T follicular helper cell (primary cell): ENCODE results near the gene HPS1.

Source experiments
- DNase-seq: peaks from one replicate; pipeline ENCODE4 v3.0.0-alpha.2; 2020; ENCODE audit warnings: low read depth

Gene HPS1

DNA sequence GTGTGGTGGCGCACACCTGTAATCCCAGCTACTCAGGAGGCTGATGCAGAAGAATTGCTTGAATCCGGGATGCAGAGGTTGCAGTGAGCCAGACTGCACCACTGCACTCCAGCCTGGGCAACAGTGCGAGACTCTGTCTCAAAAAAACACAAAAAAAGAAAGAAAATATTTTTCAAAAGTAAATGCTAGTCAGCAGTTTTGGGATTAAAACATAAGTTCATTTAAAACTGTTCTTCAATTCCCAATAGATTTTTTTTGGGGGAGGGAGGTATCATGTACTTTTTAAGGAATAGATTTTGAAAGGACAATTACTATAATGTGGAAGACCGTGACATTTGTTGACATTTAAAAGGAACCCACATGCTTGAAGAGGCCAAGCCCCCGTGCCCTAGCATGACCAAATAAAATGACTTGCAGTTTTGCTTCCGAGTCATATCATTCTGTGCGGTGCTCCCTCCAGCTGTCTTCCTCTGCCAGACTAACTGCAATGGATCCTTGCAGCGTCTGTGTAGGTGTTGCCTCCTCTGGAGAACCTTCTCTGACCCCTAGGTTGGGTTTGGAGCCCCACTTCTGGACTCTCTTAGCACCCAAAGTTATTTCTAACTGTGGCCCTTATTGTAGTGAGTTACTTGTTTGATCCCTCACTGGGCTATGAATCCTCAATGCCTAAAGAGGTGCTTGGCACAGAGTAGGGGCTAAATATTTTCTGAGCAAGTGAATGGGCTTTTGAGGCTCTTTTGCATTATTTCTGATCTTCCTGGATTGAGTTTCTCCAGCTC lies 17.4 kb upstream of the HPS1 start:
- DNase-seq, result no peak

DNA sequence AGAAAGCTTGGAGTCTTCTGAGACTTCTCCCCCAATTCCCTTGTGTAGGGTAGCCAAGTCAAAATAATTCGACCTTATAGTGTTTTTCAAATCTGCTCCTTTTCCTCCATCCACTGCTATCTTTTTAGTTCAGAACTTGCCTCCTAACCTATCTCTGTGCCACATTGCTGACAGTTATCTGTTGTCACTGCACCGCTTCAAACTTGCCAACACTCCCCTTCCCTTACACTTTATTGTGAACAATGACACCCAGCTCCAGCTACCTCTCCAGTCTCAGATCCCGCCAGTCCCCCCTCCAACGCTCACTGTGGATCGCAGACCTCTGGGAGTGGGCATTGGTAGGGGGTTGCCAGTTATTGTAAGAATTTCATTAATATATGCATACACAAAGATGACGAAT lies 16.3 kb upstream of the HPS1 start:
- no peak for DNase-seq

DNA sequence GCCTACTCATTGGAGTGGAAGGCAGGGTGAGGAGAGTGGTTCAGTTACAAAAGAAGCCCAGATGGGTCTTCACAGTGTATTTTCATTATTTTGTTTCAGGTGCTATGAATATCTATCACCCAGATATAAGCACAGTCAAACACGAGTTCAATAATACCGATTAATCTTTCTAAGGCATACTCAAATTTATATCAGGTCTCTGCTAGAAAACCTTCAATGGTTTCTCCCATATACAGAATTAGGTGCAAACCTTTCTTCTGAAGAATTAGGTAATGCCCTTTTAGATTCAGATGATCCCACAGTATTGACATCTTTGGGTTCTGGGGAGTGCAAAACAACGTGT lies 14.7 kb upstream of the HPS1 start:
- DNase-seq, result no peak

DNA sequence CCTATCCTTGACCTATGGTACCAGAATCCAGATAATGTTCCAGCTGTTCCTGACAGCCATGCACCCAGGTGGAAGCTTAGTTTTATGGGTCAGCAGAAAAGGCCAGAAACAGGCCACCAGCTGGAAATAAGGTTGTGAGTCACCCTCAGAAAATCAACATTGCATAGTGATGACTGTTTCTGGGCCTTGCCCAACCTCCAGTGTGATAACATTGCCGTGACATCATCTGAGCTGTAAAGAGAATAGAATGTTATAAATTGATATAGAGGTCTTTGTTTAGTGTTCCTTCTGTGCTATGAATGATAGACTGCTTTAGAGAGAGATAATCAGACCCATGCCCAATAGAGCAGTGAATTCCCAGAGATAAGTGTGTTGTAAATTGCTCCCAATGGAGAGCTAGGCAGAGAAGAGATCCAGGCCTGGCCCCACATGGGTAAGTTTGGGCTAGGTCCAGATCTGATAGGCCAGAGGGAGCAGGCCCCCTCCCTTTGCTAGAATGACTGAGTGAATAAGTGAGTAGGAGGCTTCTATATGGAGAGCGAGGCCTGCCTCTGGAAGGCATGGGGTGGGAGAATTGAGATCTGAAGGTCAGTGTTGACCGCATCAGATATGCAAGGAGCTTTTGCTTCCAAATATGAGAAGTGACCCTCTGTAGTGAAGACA lies 14.2 kb upstream of the HPS1 start:
- DNase-seq, result no peak

DNA sequence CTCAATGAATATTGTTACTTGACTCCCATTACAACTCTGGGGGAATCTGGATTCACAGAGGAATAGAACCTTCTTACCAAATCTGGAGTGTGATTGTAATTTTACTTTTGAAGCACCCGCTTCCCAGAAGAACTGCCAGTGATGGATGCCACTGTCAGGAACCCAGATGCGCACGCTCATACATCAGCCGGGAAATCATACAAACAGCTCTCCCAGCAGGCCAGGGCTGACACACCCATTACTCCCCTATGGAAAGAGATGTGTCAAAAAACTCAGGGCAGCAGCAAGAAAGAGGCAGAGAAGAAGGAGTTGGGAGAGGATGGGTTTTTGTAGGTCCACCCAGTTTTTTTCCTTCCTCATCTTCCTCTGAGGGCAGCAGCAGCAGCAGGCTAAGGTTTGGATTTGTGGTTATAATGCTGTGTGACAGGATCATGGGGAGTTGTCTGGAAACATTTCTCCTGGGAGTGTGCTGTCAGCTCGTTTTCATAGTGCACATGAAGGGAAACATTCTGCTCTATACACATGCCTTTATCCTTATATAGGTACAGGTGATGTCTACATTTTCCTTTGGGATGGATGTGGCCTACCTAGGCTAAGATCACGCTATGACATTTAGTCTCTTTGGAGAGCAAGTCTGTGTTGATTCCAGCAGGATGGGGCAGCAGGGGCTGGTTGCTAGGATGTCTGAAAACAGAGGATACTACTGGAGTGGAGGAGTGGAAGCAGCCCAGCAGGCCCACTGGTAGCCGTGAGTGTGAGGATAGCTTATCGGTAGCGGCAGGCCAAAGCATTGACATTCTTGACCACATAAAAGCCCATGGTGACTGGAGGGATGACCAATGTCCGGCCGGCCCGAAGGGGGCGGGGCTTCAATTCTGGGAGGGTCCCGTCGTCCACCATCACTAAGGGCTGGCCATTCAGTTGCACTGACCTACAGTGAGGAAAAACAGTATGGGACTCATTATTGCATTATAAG lies 12.4 kb upstream of the HPS1 start:
- no peak for DNase-seq

DNA sequence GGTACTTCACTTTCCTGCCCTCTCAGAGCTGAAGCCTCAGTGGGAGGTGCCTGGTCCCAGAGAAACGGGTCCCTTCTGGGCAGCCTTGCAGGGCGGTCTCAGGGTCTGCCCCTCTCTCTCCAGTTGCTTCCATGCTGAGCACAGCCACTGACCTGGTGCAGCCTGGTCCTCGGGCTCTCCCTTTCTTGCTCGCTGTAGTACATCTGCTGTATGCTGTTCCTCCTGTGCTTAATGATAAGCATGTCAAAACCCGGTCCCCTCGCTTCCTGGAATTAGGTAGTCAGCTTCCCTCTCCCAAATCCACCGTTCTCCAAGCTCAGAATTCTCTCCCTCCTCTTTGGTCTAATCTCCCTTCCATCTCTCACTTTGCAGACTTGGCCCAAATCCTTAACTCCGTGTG lies 11.0 kb upstream of the HPS1 start:
- no peak for DNase-seq

DNA sequence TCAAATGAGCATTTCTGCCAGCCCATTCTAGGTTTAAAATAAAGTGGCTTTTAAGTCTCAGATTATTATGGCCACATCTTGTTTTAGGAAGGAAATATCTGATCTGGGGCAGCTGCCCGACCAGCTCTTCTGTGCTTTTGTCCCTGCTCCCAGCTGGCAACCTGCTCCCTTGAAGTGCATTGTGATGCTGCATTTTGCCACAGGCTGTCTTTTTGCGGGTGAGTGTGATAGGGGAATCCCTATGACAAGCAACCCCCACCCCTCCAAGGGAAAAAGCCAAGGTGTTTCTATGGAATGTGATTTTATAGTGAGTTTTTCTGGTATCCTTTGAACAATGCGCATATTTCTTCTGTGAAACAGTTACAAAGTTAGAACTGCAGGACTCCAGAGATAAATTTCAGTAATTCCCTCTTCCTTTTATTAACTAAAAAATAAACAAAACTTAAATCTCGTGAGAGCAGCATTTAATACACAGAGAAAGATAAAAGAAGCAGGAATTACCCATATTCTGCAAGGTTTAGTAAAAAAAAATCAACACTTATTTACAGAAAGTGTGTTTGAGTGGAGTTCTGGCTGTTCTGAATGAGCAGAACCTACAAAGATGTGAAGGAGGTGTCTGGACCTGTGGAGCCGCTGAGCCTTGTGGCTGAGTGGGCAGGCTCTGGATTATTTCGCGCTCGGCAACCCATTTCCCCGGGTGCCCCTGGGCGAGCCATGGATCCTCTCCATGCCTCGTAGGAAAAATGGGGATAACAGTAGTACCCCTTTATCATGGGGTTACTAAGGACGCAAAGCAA lies 10.1 kb upstream of the HPS1 start:
- DNase-seq, result no peak

DNA sequence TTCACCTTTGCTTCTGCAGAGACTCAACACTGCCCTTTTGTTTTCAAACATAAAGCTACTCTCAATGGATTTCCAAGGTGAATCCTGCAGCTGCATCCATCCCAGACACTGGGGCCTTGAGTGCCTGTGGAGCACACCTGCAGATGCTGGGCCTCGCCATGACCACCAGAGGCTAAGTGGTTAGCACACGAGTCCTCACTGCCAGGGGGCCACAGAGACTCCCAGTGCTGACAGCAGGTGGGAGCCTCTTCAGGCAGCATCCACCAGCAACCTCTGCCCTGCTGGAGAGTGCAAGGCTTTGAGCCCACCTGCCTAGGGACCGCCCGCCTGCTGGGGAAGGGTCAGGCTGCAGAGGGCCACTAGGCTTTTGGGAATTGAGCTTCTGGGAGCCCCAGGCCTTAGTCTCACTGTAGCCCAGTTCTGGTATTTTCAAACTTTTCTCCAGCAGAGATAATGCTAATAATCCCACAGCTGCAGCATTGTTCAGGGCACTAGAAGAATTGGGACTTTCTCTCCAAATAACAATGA lies 9.4 kb upstream of the HPS1 start:
- DNase-seq, result no peak

DNA sequence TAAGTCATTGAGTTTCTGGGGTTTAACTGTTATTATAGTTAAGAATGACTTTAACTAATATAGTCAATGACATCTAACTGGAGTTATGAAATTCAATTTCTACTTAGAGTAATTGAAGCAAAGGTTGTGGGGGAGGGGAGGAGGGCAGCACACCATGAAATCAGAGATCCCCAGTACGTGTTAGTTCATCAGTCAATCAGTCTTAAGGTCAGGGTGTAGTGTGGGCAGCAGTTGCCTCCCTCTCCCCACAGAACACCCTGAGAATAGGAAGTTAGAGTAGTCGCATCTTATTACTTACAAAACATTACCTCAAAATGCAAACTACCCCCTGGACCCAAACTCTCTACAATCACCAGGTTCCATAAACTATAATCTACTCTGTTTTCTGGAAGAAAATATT lies 7.0 kb upstream of the HPS1 start:
- DNase-seq, result no peak

DNA sequence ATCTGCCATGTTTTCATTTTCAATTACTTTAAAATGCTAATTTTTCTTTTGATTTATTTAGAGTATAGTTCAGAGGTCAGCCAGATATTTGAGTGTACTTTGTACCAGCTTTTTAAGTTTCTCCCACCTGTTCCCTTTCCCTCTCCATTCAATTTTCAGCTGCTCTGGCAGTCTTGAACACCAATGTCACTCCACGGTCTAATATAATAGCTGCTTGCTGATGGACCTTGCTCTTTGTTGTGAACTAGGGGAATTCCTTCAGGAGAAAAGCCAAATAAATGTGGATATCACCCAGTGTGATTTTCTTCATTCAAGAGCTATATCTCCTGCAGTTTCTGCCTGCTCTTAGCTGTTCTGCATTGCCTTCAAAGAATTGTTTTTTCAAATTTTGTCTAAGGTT lies 3.9 kb upstream of the HPS1 start:
- no peak for DNase-seq

DNA sequence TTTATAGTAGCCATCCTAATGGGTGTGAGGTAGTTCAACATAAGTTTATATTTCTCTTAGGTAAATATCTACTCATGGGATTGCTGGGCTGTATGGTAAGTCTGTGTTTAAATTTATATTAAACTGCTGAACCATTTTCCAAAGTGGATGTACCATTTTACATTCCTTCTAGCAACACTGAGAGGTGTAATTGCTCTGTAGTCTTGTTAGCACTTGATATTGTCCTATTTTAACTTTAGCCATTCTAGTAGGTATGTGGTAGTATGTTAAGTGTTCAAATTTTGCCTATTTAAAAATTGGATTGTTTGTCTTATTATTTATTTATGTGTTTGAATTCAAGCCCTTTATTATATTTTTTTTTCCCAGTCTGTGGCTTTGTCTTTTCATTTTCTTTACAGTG lies 2.6 kb upstream of the HPS1 start:
- no peak for DNase-seq

DNA sequence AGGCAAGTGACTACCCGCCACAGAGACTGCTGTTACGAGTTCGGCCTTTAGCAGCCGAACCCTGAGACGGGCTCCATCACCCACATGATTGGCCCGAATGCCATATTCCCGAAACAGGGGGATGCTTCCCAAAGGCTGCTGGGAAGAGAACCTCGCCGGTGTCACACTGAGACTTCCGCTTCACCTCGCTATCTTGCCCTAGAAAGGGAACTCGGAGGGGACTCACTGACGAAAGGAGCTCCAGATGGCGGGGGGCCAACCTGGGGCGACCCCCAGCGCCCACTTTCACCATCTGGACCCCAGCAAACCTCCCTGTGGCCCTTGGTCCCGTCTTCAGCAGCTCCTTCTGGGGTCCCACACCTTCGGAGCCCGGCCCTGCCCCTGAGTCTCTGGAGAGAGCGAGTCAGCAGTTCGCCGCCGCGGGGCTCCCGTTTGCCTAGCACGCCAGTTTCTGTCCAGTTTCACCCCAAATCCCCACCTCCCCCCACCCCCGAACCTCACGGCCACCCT lies 529 bp downstream of the HPS1 start:
- DNase-seq, result no peak

DNA sequence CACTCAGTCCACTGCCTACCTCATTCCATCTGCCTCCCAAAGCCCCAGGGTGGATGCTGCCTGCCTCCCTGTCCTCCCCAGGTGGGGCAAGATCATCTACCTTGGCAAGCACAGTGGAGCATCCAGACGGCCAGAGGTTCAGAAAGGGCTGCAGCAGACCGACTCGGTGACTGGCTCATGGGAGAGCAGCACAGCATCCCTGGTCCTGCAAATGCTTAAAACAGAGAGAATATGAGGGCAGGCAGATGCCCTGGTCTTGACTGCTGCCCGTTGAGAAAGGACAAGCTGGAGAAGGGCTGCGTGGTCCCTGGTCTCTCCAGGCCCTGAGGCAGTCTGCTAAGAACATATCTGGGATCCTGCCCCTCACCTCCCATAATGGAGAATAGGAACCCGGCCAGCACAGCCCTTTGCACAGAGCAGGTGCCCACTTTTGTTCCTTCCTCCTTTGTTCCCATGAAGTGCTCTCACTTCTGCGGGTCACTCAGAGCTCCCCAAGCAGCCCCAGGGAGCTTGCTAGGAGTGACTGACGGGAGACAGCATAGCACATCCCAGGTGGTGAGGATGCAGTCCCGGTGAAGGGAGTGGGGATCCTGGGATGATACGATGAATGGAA lies 1.4 kb downstream of the HPS1 start:
- DNase-seq, result no peak

DNA sequence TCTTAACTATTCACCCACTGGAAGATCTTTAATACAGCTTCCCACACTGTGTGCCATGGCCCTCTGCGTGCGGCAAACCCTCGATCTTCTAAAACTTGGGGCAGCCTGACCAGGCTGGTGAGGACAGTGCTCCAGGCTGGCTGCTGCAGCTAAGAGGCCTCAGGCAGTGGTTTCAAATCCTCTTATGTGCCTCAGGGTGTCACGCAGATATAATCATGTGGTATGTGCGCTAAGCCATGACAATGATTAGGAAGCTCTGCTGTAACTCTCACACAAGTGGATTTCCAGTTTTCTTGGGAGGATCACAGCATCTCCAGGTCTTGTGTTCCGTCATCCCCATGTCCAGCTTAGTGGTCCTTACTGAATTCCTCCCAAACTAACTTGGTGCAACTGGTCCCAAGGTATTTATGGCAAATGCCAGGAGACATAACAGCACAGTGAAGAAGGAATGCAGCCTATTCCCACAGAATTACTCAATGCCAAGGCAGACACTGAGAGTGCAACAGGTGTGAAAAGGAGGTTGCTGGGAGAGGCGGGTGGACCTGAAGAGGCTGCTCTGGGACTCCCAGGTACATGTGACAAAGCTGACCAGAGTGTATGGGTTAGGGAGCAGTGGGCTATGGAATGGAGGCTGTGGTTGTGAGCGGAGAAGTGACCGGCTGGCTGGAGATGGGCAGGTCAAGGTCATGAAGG lies 2.3 kb downstream of the HPS1 start:
- no peak for DNase-seq

DNA sequence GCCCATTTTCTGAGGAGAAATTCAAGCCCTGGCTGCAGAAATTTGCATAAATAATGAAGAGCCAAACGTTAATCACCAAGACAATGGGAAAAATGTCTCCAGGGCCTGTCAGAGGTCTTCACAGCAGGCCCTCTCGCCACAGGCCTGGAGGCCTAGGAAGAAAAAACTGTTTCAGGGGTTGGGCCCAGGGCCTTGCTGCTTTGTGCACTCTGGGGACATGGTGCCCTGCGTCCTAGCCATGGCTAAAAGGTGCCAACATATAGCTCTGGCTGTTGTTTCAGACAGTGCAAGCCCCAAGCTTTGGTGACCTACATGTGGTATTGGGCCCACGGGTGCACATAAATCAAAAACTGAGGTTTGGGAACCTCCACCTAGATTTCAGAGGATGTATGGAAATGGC lies 8.0 kb downstream of the HPS1 start:
- DNase-seq, result no peak

DNA sequence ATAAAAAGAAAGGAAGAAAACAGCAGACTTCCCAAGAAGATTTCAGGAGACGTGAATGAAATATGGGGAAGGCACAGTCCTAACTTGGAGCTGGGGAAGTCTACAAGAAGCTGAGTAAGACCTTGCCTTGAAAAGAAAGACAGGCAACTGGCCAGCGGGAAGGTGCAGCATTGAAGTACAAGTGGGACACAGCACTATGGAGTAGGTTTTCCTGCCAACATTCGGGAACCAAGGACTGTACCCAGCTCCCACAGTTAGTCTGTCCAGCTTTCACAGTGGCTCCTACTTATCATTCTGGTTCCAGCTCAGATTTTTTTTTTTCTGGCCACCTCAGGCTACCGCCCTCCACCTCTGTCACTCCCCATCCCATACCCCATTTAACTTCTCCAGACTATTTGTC lies 10.0 kb downstream of the HPS1 start:
- no peak for DNase-seq

DNA sequence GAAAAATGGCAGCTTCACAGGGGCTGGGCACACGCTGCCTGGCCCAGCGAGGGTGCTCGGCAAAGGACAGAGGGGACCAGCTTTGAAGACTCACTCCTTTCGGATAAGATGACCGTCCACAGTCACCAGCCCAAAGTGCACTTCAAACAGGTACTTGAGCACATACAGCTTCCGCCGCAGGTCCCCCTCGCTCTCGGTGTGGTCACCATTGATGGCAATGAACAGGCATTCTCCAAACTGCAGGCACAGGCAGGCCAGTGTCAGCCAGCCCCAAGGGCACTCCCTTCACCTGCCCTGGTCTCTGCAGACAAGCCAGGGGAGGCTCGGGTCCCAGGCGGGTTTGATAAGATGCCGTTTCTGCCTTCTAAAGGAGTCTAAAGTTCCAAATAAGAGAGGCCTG lies 11.6 kb downstream of the HPS1 start:
- no peak for DNase-seq

DNA sequence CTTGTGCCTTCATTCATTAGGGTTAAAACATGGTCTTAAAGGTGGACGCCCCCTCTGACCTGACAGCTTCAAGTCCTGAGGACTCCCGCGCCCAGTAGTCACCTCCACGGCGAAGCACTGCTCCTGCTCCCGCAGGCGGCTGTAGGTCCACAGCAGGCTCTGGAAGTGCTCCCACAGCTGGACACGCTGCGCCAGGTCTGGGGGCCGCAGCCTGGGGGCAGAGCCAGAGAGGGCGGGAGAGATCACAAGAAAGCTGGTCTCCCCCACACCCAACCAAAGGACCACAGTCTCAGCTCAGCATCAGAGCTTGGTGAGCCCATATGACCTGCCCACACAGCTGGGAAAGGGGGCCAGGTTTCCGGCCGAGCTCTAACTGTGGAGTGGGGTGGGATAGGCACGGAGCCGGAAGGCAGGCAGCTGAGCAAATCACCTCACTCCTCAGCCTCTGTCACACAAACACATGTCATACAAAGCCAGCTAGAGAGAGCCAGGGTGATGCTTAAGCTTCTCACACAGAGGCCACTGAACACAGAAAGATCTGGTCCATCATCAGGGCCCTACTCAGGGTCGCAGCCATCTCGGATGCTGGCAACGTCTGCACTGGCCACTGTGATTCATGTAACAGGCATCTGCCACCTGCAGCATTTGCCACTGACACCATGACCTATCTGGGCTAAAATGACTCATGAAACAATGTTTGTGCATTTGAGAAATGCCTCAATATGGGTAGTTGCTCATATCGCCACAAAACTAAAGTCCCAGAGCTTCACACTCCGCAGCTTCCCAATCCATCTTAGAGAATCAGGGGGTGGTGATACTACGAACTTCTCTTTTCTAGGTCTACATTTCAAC lies 12.6 kb downstream of the HPS1 start:
- DNase-seq, result no peak

DNA sequence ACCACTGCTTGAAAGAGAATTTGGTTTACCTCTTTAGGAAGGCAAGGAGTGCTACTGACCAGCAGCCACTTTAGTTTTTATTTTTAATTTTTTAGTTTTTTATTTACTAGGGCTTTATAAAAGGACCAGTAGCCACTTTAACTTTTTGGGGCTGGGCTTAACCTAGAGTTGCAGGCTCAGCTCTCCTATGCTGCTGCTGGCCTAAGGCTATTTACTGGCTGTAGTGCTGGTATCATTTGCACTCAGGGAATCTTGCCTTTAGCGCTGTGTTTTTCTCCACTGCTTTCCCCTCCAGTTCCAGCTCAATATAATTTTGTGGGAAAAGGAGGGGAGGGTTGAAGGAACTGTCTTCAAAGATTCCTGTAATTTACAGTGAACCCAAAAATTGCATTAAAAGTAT lies 13.4 kb downstream of the HPS1 start:
- DNase-seq, result no peak

DNA sequence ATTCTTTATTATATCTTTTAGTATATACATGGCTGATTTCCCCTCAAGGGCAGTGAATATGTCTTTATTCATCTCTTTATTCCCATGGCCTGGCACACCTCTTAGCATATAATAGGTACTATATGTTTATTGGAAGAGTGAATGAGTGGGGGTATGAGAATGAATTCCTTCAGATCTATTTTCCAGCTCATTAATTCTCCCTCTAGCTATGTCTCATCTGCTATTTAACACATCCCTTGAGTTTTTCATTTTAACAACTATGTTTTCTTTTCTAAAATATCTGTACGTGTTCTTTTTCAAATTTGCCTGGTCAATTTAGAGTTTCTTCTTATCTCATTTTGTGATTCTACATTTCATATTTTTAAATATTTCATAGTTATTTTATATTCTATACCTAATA lies 14.4 kb downstream of the HPS1 start:
- DNase-seq, result no peak
